GM12878 (cell line): Measurements from ENCODE around the gene ERC2. TPM values are rescaled to one million over a fixed set of nuclear protein-coding genes. Genes with fewer than 3 reads are reported as not detected.

Source experiments
- ATAC-seq: fragments of 200-7000 bp; cut with Tn5 transposase; 3 replicates; pipeline ENCODE4 v1.9.1; 2020; ENCODE audit warnings: mild to moderate bottlenecking, moderate library complexity
- BruUV-seq: library from RNA; stranded (reverse); fragments of 400-500 nt; replicated peaks from 2 replicates; lab custom pipeline; 2021; lab: Mats Ljungman, UMichigan
- CTCF ChIA-PET: fragments of 300-600 bp; sonication (Branson Sonifier 250); formaldehyde crosslinking; extraction: SDS; loops from one replicate; lab custom pipeline; 2021; ENCODE audit warnings: inconsistent platforms; lab: Yijun Ruan, JAX
- POLR2A ChIA-PET: fragments of 350-600 bp; formaldehyde crosslinking; extraction: SDS; loops from one replicate; lab custom pipeline; 2021; ENCODE audit warnings: inconsistent platforms; lab: Charles Lee
- RAD21 ChIA-PET: fragments of 300-600 bp; sonication (Branson Sonifier 250); formaldehyde crosslinking; loops from one replicate; lab custom pipeline; 2023; ENCODE audit warnings: antibody characterized with exemption; ENCODE audit not compliant: unreplicated experiment; lab: Charles Lee
- SMC1A ChIA-PET: fragments of 300-600 bp; sonication (Branson Sonifier 250); formaldehyde crosslinking; loops from one replicate; lab custom pipeline; 2023; ENCODE audit not compliant: unreplicated experiment, uncharacterized antibody; lab: Charles Lee
- DNase-seq: peaks from one replicate; pipeline ENCODE4 v3.0.0-alpha.2; 2011; ENCODE audit warnings: low read depth, low spot score
- FAIRE-seq: peaks from 3 replicates; lab custom pipeline; 2011; peaks lifted over from hg19 to GRCh38; lab: Jason Lieb, UNC
- H2AFZ ChIP-seq: 2 replicates; pipeline ENCODE4 v1.6.0; 2011; ENCODE audit warnings: low read depth, low read length, control low read depth; ENCODE audit not compliant: control insufficient read depth
- H3K27ac ChIP-seq: 2 replicates; pipeline ENCODE4 v1.5.1; 2011; ENCODE audit warnings: control low read depth; ENCODE audit not compliant: control insufficient read depth, insufficient read depth
- H3K27me3 ChIP-seq, 2 experiments: replicated peaks in 1 of 2; 2 replicates each; pipeline versions ENCODE4 v1.6.0 to v1.6.1; 2011; ENCODE audit warnings: low read length in 1 of 2; ENCODE audit not compliant: control insufficient read depth in 2 of 2, insufficient read depth in 2 of 2
- H3K36me3 ChIP-seq, 2 experiments: 2 replicates each; pipeline ENCODE4 v1.5.1; 2011; ENCODE audit warnings: low read length in 1 of 2; ENCODE audit not compliant: control insufficient read depth in 2 of 2, insufficient read depth in 2 of 2
- H3K4me1 ChIP-seq: 2 replicates; pipeline ENCODE4 v1.6.1; 2011; ENCODE audit warnings: mild to moderate bottlenecking, low read length, moderate library complexity, mixed read lengths; ENCODE audit not compliant: control insufficient read depth, insufficient read depth
- H3K4me2 ChIP-seq: 2 replicates; pipeline ENCODE4 v1.6.0; 2011; ENCODE audit warnings: control low read depth; ENCODE audit not compliant: control insufficient read depth, insufficient read depth
- H3K4me3 ChIP-seq: fragments of 200-600 bp; sonication (generic); 2 replicates; pipeline ENCODE4 v1.5.1; 2016
- H3K79me2 ChIP-seq: 2 replicates; pipeline ENCODE4 v1.6.0; 2011; ENCODE audit warnings: low read length; ENCODE audit not compliant: control insufficient read depth, insufficient read depth
- H3K9ac ChIP-seq: 2 replicates; pipeline ENCODE4 v1.8.0; 2011; ENCODE audit warnings: low read length, control low read depth, mixed read lengths; ENCODE audit not compliant: control insufficient read depth, insufficient read depth
- H3K9me3 ChIP-seq: replicated peaks from 3 replicates; pipeline ENCODE4 v1.5.1; 2011; ENCODE audit warnings: mild to moderate bottlenecking, low read length; ENCODE audit not compliant: control insufficient read depth, insufficient read depth
- H4K20me1 ChIP-seq: 2 replicates; pipeline ENCODE4 v1.6.0; 2011; ENCODE audit not compliant: control insufficient read depth, insufficient read depth
- ASH2L ChIP-seq: fragments of 300-600, 200-600 bp; sonication (generic); IDR thresholded peaks from 2 replicates; pipeline ENCODE4 v1.6.1; 2017; ENCODE audit warnings: low read depth, mild to moderate bottlenecking, borderline replicate concordance
- BCL11A ChIP-seq: IDR thresholded peaks from 2 replicates; pipeline ENCODE4 v1.6.1; 2011; ENCODE audit warnings: low read depth, low read length
- BHLHE40 ChIP-seq, 2 experiments: fragments of 450-650 bp in 1 of 2; IDR thresholded peaks; 2 replicates each; pipeline ENCODE4 v1.6.1; 2011 to 2017; ENCODE audit warnings: low read depth in 2 of 2, borderline replicate concordance in 1 of 2, improper control_type of control experiment in 1 of 2, low read length in 1 of 2, mild to moderate bottlenecking in 1 of 2
- ETV6 ChIP-seq, 2 experiments: fragments of 450-650 bp in 1 of 2; IDR thresholded peaks in 1 of 2; conservative IDR thresholded peaks in 1 of 2; 2 replicates each; pipeline ENCODE4 v1.6.1; 2014; ENCODE audit warnings: antibody characterized with exemption in 1 of 2, borderline replicate concordance in 1 of 2, low read depth in 1 of 2, mild to moderate bottlenecking in 1 of 2, moderate library complexity in 1 of 2
- EZH2 ChIP-seq: IDR thresholded peaks from 2 replicates; pipeline ENCODE4 v1.6.1; 2012; ENCODE audit warnings: low read depth, mild to moderate bottlenecking, control low read depth, inconsistent platforms, low read length, borderline replicate concordance; ENCODE audit not compliant: control insufficient read depth
- GABPA ChIP-seq: IDR thresholded peaks from 2 replicates; pipeline ENCODE4 v1.6.1; 2014; ENCODE audit warnings: antibody characterized with exemption, low read depth, mild to moderate bottlenecking, inconsistent platforms
- LARP7 ChIP-seq: fragments of 450-650 bp; IDR thresholded peaks from 2 replicates; pipeline ENCODE4 v1.6.1; 2017; ENCODE audit warnings: mild to moderate bottlenecking
- MTA3 ChIP-seq: IDR thresholded peaks from 2 replicates; pipeline ENCODE4 v1.6.1; 2012; ENCODE audit warnings: low read length, inconsistent platforms, borderline replicate concordance
- MXI1 ChIP-seq: fragments of 150-350 bp; IDR thresholded peaks from 2 replicates; pipeline ENCODE4 v1.6.1; 2011; ENCODE audit warnings: low read depth, mild to moderate bottlenecking, inconsistent platforms, low read length, improper control_type of control experiment
- MYB ChIP-seq: fragments of 150-350 bp; IDR thresholded peaks from 2 replicates; pipeline ENCODE4 v1.6.1; 2014; ENCODE audit warnings: mild to moderate bottlenecking, low read depth, low read length, borderline replicate concordance
- PAX5 ChIP-seq: IDR thresholded peaks from 2 replicates; pipeline ENCODE4 v1.6.1; 2011; ENCODE audit warnings: low read depth, low read length, borderline replicate concordance
- POLR2A ChIP-seq: IDR thresholded peaks from 2 replicates; pipeline ENCODE4 v1.6.1; 2011; ENCODE audit warnings: low read depth, mild to moderate bottlenecking, low read length
- SIN3A ChIP-seq: IDR thresholded peaks from 2 replicates; pipeline ENCODE4 v1.6.1; 2012; ENCODE audit warnings: low read depth, low read length, improper control_type of control experiment
- SMC3 ChIP-seq: IDR thresholded peaks from 2 replicates; pipeline ENCODE4 v1.6.1; 2011; ENCODE audit warnings: low read length, improper control_type of control experiment, borderline replicate concordance
- SREBF2 ChIP-seq: IDR thresholded peaks from 2 replicates; pipeline ENCODE4 v1.6.1; 2012; ENCODE audit warnings: mild to moderate bottlenecking, low read length
- SUZ12 ChIP-seq: fragments of 200-600 bp; sonication (generic); IDR thresholded peaks from one replicate; pipeline ENCODE4 v1.6.1; 2018; ENCODE audit warnings: antibody characterized with exemption, mild to moderate bottlenecking; ENCODE audit not compliant: unreplicated experiment
- ZBED1 ChIP-seq: IDR thresholded peaks from 2 replicates; pipeline ENCODE4 v1.6.1; 2016; ENCODE audit warnings: borderline replicate concordance
- WGBS: methylation state at CpG from one replicate; pipeline ENCODE4 v1.1.6; 2016; ENCODE audit warnings: low lambda C conversion rate; ENCODE audit not compliant: insufficient replicate concordance, insufficient coverage; ENCODE audit errors: missing lambda C conversion rate; 5-methylcytosine and 5-hydroxymethylcytosine counted together
- in situ Hi-C: fragments of 300-500 bp; cut with MboI; formaldehyde crosslinking; loops from 9 replicates; pipeline ENCODE4 v1.14.3; 2018; ENCODE audit warnings: mixed read lengths
- intact Hi-C: fragments of 100-400 bp; cut with micrococcal nuclease; formaldehyde crosslinking; loops from one replicate; pipeline ENCODE4 v1.14.2; 2022; ENCODE audit not compliant: unreplicated experiment
- polyA plus RNA-seq, 11 experiments: library from polyadenylated mRNA; depleted of rRNA in 4 of 11; unstranded in 6 of 11; stranded (reverse) in 5 of 11; fragments of >200 nt; fragmentation: Nextera tagmentation in 4 of 11; fragmentation: Illumina TruSeq in 1 of 11; extraction: Ambion mirVana in 4 of 11; extraction: Trizol in 1 of 11; gene quantifications; 1 replicate in 1 of 11; 2 replicates in 10 of 11; pipeline versions ENCODE4 v1.2.1 to v1.2.3, GENCODE V29; 2011 to 2016; ENCODE audit warnings: inconsistent platforms in 2 of 11, missing spikeins in 2 of 11, low read depth in 1 of 11
- total RNA-seq, 4 experiments: library from RNA; depleted of rRNA in 3 of 4; stranded (reverse); fragments of >200 nt in 3 of 4; fragmentation: Illumina TruSeq in 1 of 4; extraction: Trizol in 1 of 4; gene quantifications; 2 replicates each; pipeline versions ENCODE4 v1.2.1 to v1.2.3, GENCODE V29; 2013 to 2021
- TF ChIP-seq, protein P1 (sequence below): fragments of 450-650 bp; formaldehyde crosslinking; IDR thresholded peaks from 2 replicates; pipeline ENCODE4 v1.4.0; 2020; ENCODE audit warnings: mild to moderate bottlenecking, moderate library complexity

ERC2 gene
- total and polyA plus RNA-seq, 10 of the 15 experiments (the other 5 are each of a cell fraction or from before 2014, with no cell fraction given): 0.06 to 1.4 (median 0.12) TPM; not detected in 3

DNA sequence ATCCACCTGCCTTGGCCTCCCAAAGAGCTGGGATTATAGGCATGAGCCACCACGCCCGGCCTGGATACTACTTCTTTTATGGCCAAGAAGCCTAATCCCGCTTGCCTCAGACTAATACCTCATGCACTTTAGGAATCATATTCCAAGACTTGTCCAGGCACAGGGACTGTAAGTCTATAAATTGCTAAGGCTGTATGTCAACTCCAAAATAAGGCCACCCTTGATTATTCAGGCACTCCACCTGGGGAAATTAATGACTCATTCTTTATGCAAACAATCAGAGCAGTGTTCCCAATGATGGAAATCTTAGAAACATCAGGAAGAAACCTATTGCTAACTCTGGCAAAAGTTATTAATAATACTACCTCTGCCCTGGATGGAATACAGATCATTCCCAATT is 98.4 kb downstream of the ERC2 start:
- CTCF ChIA-PET: no interaction called here
- Histone ChIP-seq H3K79me2 (no peaks in the 10 kb centered on the region), H3K36me3 (no peaks in the 10 kb centered on the region), H3K4me3 (no peak overlapping the region), H4K20me1 (no peaks in the 10 kb centered on the region), H2AFZ (no peak overlapping the region), H3K27ac (no peak overlapping the region), H3K9ac (no peak overlapping the region), H3K9me3 (no peaks in the 10 kb centered on the region), H3K27me3 (no peaks in the 10 kb centered on the region), H3K4me1 (no peaks in the 10 kb centered on the region), H3K4me2 (no peak overlapping the region)
- FAIRE-seq (no peak), DNase-seq (no peak), ATAC-seq (no peak)
- BruUV-seq: no TSS peak
- RAD21 ChIA-PET: no interaction called here
- SMC1A ChIA-PET: no interaction called here
- in situ Hi-C loops (no loop called here), intact Hi-C loops (no loop called here)
- POLR2A ChIA-PET: no interaction called here
- TF ChIP-seq BHLHE40 (IDR thresholded peaks at IDR 0.05; ENCODE audit: borderline replicate concordance in 1 of 2, low read depth in 2 of 2, low read length in 1 of 2) (no peak), EZH2 (no peak), ETV6 (conservative IDR thresholded peaks at IDR 0.05 in 1 of 2, IDR thresholded peaks at IDR 0.05 in 1 of 2; ENCODE audit: borderline replicate concordance in 1 of 2, low read depth in 1 of 2) (no peak), POLR2A (no peak), BCL11A (no peak), MTA3 (no peak), LARP7 (no peak), ZBED1 (no peak), SIN3A (no peak), ASH2L (no peak), MXI1 (no peak), MYB (no peak), GABPA (no peak), PAX5 (no peak), SUZ12 (no peak), SMC3 (no peak), SREBF2 (no peak)
- TF ChIP-seq, protein P1, sequence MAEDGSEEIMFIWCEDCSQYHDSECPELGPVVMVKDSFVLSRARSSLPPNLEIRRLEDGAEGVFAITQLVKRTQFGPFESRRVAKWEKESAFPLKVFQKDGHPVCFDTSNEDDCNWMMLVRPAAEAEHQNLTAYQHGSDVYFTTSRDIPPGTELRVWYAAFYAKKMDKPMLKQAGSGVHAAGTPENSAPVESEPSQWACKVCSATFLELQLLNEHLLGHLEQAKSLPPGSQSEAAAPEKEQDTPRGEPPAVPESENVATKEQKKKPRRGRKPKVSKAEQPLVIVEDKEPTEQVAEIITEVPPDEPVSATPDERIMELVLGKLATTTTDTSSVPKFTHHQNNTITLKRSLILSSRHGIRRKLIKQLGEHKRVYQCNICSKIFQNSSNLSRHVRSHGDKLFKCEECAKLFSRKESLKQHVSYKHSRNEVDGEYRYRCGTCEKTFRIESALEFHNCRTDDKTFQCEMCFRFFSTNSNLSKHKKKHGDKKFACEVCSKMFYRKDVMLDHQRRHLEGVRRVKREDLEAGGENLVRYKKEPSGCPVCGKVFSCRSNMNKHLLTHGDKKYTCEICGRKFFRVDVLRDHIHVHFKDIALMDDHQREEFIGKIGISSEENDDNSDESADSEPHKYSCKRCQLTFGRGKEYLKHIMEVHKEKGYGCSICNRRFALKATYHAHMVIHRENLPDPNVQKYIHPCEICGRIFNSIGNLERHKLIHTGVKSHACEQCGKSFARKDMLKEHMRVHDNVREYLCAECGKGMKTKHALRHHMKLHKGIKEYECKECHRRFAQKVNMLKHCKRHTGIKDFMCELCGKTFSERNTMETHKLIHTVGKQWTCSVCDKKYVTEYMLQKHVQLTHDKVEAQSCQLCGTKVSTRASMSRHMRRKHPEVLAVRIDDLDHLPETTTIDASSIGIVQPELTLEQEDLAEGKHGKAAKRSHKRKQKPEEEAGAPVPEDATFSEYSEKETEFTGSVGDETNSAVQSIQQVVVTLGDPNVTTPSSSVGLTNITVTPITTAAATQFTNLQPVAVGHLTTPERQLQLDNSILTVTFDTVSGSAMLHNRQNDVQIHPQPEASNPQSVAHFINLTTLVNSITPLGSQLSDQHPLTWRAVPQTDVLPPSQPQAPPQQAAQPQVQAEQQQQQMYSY (CRISPR knock-in tag): no peak
- 14% methylated on average over 3 of the region's 3 CpGs for WGBS
